Activated T-helper 2 cell treated with anti-CD3 and anti-CD28 coated beads, Interferon-gamma antibody, Interleukin-2, Interleukin-4, amounts not matched to agents 10 μg/mL and 5 μg/mL and 100 μg/mL, durations not matched to agents 14 hours and 24 hours and 36 hours (primary cell): ENCODE results near the gene TRA2B. TPM values are rescaled to one million over a fixed set of nuclear protein-coding genes. Genes with fewer than 3 reads are reported as not detected.

Experiments
- DNase-seq: peaks from one replicate; pipeline ENCODE4 v3.0.0; 2021; ENCODE audit warnings: low spot score
- H3K27ac Mint-ChIP-seq: one replicate; pipeline ENCODE4 v1.8.0; 2021; ENCODE audit warnings: mixed read lengths
- H3K27me3 Mint-ChIP-seq: one replicate; pipeline ENCODE4 v1.8.0; 2021; ENCODE audit warnings: low read depth, mixed read lengths
- H3K36me3 Mint-ChIP-seq: one replicate; pipeline ENCODE4 v1.8.0; 2021; ENCODE audit warnings: low read depth, mixed read lengths
- H3K4me1 Mint-ChIP-seq: one replicate; pipeline ENCODE4 v1.8.0; 2021; ENCODE audit warnings: low read depth, mixed read lengths
- H3K4me3 Mint-ChIP-seq: one replicate; pipeline ENCODE4 v1.8.0; 2021; ENCODE audit warnings: low read depth, mild to moderate bottlenecking, moderate library complexity, mixed read lengths
- H3K9me3 Mint-ChIP-seq: one replicate; pipeline ENCODE4 v1.8.0; 2021; ENCODE audit warnings: mixed read lengths
- intact Hi-C: fragments of 100-400 bp; cut with micrococcal nuclease; formaldehyde crosslinking; loops from one replicate; pipeline ENCODE4 v1.15.1; 2023
- total RNA-seq: library from RNA; stranded (reverse); gene quantifications from 2 replicates; pipeline ENCODE4 v1.2.3, GENCODE V29; 2022

Gene TRA2B
- total RNA-seq, 1 donor from 2014 or later, result 277 TPM

GRCh38 chr3:185968168-185968567, 30.4 kb upstream of the TRA2B start:
- Mint-ChIP-seq H3K27me3 (peaks cover 28% of the 10 kb centered on the region), H3K27ac (no peak overlapping the region), H3K9me3 (no peaks in the 10 kb centered on the region), H3K4me3 (no peak overlapping the region), H3K36me3 (no peaks in the 10 kb centered on the region), H3K4me1 (no peaks in the 10 kb centered on the region)
- no peak for DNase-seq
- intact Hi-C loops, result no loop called here

- peaks cover 23% of the 10 kb centered on the region for H3K27me3 Mint-ChIP-seq
- no peaks in the 10 kb centered on the region for H3K9me3 Mint-ChIP-seq
- H3K36me3 Mint-ChIP-seq, result no peaks in the 10 kb centered on the region
- H3K4me3 Mint-ChIP-seq, result no peak overlapping the region
- DNase-seq, result no peak
- no peak overlapping the region for H3K27ac Mint-ChIP-seq
- no peaks in the 10 kb centered on the region for H3K4me1 Mint-ChIP-seq
- intact Hi-C loops, result no loop called here
Observed at GRCh38 chr3:185966655-185967054, 28.8 kb upstream of the TRA2B start.

GRCh38 chr3:185965496-185965895, 27.7 kb upstream of the TRA2B start:
- no peak overlapping the region for H3K27ac Mint-ChIP-seq
- H3K4me3 Mint-ChIP-seq, result no peak overlapping the region
- H3K4me1 Mint-ChIP-seq, result no peaks in the 10 kb centered on the region
- no peaks in the 10 kb centered on the region for H3K36me3 Mint-ChIP-seq
- peaks cover 22% of the 10 kb centered on the region for H3K27me3 Mint-ChIP-seq
- intact Hi-C loops, result no loop called here
- DNase-seq, result no peak
- no peaks in the 10 kb centered on the region for H3K9me3 Mint-ChIP-seq

- Mint-ChIP-seq H3K9me3 (no peaks in the 10 kb centered on the region), H3K4me1 (no peaks in the 10 kb centered on the region), H3K27ac (no peak overlapping the region), H3K27me3 (peaks cover 21% of the 10 kb centered on the region), H3K36me3 (no peaks in the 10 kb centered on the region), H3K4me3 (no peak overlapping the region)
- intact Hi-C loops, result no loop called here
- no peak for DNase-seq
Observed at GRCh38 chr3:185961675-185962232, 23.9 kb upstream of the TRA2B start.

- no peaks in the 10 kb centered on the region for H3K9me3 Mint-ChIP-seq
- no peak overlapping the region for H3K4me3 Mint-ChIP-seq
- no peaks in the 10 kb centered on the region for H3K36me3 Mint-ChIP-seq
- DNase-seq, result no peak
- no peak overlapping the region for H3K27ac Mint-ChIP-seq
- no peaks in the 10 kb centered on the region for H3K4me1 Mint-ChIP-seq
- peaks cover 19% of the 10 kb centered on the region for H3K27me3 Mint-ChIP-seq
- intact Hi-C loops, result no loop called here
Observed at GRCh38 chr3:185960522-185961288, 22.9 kb upstream of the TRA2B start.

GRCh38 chr3:185959609-185960521, 22.1 kb upstream of the TRA2B start:
- DNase-seq, result no peak
- Mint-ChIP-seq H3K4me3 (no peak overlapping the region), H3K4me1 (no peaks in the 10 kb centered on the region), H3K36me3 (no peaks in the 10 kb centered on the region), H3K9me3 (no peaks in the 10 kb centered on the region), H3K27ac (no peak overlapping the region), H3K27me3 (peaks cover 14% of the 10 kb centered on the region)
- intact Hi-C loops, result no loop called here

GRCh38 chr3:185958626-185959025, 20.8 kb upstream of the TRA2B start:
- H3K4me1 Mint-ChIP-seq, result no peaks in the 10 kb centered on the region
- no peak overlapping the region for H3K27ac Mint-ChIP-seq
- H3K27me3 Mint-ChIP-seq, result peaks cover 8% of the 10 kb centered on the region
- H3K4me3 Mint-ChIP-seq, result no peak overlapping the region
- intact Hi-C loops, result no loop called here
- H3K36me3 Mint-ChIP-seq, result no peaks in the 10 kb centered on the region
- no peaks in the 10 kb centered on the region for H3K9me3 Mint-ChIP-seq
- no peak for DNase-seq

GRCh38 chr3:185956244-185956643, 18.4 kb upstream of the TRA2B start:
- intact Hi-C loops, result no loop called here
- Mint-ChIP-seq H3K9me3 (no peaks in the 10 kb centered on the region), H3K36me3 (no peaks in the 10 kb centered on the region), H3K27ac (no peak overlapping the region), H3K27me3 (peaks cover 13% of the 10 kb centered on the region), H3K4me1 (no peaks in the 10 kb centered on the region), H3K4me3 (no peak overlapping the region)
- DNase-seq, result no peak

GRCh38 chr3:185954366-185954723, 16.5 kb upstream of the TRA2B start:
- Mint-ChIP-seq H3K4me1 (no peaks in the 10 kb centered on the region), H3K36me3 (no peaks in the 10 kb centered on the region), H3K27ac (no peak overlapping the region), H3K27me3 (peaks cover 18% of the 10 kb centered on the region), H3K4me3 (no peak overlapping the region), H3K9me3 (no peaks in the 10 kb centered on the region)
- DNase-seq, result no peak
- intact Hi-C loops, result no loop called here

- H3K4me3 Mint-ChIP-seq, result no peak overlapping the region
- H3K4me1 Mint-ChIP-seq, result no peaks in the 10 kb centered on the region
- H3K27ac Mint-ChIP-seq, result no peak overlapping the region
- intact Hi-C loops, result no loop called here
- H3K36me3 Mint-ChIP-seq, result no peaks in the 10 kb centered on the region
- no peaks in the 10 kb centered on the region for H3K9me3 Mint-ChIP-seq
- no peak for DNase-seq
- peaks cover 23% of the 10 kb centered on the region for H3K27me3 Mint-ChIP-seq
Observed at GRCh38 chr3:185950728-185951127, 12.9 kb upstream of the TRA2B start.

GRCh38 chr3:185949515-185949914, 11.7 kb upstream of the TRA2B start:
- H3K4me3 Mint-ChIP-seq, result no peak overlapping the region
- H3K9me3 Mint-ChIP-seq, result no peaks in the 10 kb centered on the region
- H3K36me3 Mint-ChIP-seq, result no peaks in the 10 kb centered on the region
- peaks cover 23% of the 10 kb centered on the region for H3K27me3 Mint-ChIP-seq
- no peak overlapping the region for H3K27ac Mint-ChIP-seq
- intact Hi-C loops, result no loop called here
- no peak for DNase-seq
- no peaks in the 10 kb centered on the region for H3K4me1 Mint-ChIP-seq

GRCh38 chr3:185948292-185948691, 10.5 kb upstream of the TRA2B start:
- intact Hi-C loops, result no loop called here
- Mint-ChIP-seq H3K9me3 (no peaks in the 10 kb centered on the region), H3K4me1 (peaks cover 8% of the 10 kb centered on the region), H3K36me3 (no peaks in the 10 kb centered on the region), H3K27me3 (peaks cover 23% of the 10 kb centered on the region), H3K27ac (no peak overlapping the region), H3K4me3 (no peak overlapping the region)
- DNase-seq, result no peak

GRCh38 chr3:185943760-185944106, 5.9 kb upstream of the TRA2B start:
- Mint-ChIP-seq H3K36me3 (peaks cover 3% of the 10 kb centered on the region), H3K4me3 (no peak overlapping the region), H3K4me1 (peaks cover 18% of the 10 kb centered on the region), H3K9me3 (peaks cover 4% of the 10 kb centered on the region), H3K27me3 (peaks cover 24% of the 10 kb centered on the region), H3K27ac (no peak overlapping the region)
- no peak for DNase-seq
- intact Hi-C loops, result loop anchor here (2.0 kb wide), 1 partner anchor 33 kb away; no protein-coding TSS in a partner anchor
